GM18526 (cell line): ENCODE results near the gene THOC6.

Experiments
- POLR2A ChIP-seq: IDR thresholded peaks from 3 replicates; pipeline ENCODE4 v1.6.1; 2011; ENCODE audit not compliant: insufficient read length; ENCODE audit errors: extremely low read depth

The THOC6 gene

DNA sequence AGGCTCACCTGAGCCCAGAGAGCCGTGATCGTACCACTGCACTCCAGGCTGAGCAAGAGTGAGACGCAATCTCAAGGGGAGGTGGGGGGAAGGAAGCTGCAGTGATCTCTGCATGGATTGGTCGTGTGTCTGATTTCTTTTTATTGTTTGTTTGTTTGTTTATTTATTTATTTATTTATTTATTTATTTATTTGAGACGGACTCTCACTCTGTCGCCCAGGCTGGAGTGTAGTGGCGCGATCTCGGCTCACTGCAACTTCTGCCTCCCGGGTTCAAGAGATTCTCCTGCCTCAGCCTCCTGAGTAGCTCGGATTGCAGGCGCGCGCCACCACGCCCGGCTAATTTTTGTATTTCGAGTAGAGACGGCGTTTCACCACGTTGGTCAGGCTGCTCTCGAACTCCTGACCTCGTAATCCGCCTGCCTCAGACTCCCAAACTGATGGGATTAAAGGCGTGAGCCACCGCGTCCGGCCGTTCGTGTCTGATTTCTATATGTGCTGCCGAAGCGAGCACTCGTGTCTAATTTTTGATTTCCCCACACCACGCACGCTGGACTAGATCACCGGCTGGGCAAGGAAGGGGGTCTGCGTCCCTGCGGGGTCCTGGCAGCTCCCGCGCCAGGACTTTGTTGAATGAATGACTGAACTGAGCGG, 4.1 kb upstream of the THOC6 start:
- TF ChIP-seq POLR2A, result no peak

DNA sequence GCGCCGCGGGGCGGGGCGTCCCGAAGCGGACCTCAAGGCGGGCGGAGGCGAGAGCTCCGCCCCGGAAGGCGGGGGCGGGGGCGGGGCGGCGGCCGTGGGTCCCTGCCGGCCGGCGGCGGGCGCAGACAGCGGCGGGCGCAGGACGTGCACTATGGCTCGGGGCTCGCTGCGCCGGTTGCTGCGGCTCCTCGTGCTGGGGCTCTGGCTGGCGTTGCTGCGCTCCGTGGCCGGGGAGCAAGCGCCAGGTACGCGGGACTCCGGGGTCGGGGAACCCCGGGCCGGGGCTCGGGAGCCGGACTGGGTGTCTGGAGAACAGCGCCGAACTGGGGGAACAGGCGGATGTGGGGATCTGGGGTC, 3.6 kb upstream of the THOC6 start, which contains the start of gene TNFRSF12A:
TSS of gene TNFRSF12A (plus strand) at position 122 of the 357 bp plus-strand sequence. CDS start at position 152, 30 bp downstream.
- peak; percentile 79 for TF ChIP-seq POLR2A

DNA sequence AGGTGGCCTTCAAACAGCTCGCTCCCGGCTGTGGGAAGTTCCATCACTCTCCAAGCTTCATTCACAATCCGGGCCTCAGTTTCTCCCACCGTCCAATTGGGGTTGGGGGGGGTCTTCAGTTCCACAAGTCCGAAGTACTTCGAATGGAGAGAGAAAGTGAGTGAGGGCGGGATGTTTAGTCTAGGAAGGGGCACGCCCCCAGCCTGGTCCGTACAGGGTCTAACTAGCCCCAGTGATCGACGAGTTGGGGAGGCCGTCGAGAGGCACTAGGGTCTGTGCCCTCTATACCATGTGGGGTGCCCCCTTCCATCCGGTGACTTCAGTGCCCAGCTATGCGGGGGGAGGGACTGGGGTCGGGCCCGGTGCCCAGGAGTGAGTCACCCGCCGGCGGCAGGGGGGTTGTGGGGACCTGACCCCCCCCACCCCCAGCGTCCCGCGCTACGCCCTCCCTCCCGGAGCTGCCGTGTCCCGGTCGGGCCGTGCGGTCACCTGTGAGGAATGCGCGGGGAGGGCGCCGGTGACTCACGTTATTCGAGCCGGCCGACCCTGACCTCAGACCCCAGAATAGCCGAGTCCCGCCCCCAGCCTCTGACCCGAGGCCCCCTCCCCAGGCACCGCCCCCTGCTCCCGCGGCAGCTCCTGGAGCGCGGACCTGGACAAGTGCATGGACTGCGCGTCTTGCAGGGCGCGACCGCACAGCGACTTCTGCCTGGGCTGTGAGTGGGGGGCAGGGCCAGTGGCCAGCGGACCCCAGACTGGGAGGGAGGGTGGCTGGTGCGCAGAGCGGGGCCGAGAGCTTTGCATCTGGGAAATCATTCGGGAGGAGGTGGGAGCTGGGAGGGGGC, 3.0 kb upstream of the THOC6 start:
- no peak for TF ChIP-seq POLR2A

DNA sequence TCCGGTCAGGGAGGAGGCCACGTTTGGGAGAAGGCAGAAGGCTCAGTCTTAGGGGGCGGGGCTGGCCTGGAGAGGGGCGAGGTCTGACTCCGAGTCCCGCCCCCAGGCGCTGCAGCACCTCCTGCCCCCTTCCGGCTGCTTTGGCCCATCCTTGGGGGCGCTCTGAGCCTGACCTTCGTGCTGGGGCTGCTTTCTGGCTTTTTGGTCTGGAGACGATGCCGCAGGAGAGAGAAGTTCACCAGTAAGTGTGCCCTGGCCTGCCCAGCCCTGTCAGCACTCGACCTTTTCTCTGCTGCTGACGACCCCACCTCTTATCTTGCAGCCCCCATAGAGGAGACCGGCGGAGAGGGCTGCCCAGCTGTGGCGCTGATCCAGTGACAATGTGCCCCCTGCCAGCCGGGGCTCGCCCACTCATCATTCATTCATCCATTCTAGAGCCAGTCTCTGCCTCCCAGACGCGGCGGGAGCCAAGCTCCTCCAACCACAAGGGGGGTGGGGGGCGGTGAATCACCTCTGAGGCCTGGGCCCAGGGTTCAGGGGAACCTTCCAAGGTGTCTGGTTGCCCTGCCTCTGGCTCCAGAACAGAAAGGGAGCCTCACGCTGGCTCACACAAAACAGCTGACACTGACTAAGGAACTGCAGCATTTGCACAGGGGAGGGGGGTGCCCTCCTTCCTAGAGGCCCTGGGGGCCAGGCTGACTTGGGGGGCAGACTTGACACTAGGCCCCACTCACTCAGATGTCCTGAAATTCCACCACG, 2.2 kb upstream of the THOC6 start:
- no peak for TF ChIP-seq POLR2A

DNA sequence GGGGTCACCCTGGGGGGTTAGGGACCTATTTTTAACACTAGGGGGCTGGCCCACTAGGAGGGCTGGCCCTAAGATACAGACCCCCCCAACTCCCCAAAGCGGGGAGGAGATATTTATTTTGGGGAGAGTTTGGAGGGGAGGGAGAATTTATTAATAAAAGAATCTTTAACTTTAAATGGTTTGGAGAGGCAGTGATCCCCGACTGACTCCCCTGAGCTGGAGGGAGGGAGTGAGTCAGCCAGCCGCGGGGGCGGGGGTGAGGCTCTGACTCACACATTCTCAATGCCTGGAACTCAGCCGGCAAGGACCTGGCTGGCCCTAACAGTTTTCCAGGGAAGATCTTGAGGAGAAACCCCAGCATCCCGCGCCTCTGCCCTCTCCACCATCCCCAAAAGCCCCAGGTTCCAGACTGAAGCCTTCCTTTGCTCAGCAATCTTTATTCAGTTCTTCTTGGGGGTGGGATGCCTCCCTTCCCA, 1.6 kb upstream of the THOC6 start:
- TF ChIP-seq POLR2A, result no peak

DNA sequence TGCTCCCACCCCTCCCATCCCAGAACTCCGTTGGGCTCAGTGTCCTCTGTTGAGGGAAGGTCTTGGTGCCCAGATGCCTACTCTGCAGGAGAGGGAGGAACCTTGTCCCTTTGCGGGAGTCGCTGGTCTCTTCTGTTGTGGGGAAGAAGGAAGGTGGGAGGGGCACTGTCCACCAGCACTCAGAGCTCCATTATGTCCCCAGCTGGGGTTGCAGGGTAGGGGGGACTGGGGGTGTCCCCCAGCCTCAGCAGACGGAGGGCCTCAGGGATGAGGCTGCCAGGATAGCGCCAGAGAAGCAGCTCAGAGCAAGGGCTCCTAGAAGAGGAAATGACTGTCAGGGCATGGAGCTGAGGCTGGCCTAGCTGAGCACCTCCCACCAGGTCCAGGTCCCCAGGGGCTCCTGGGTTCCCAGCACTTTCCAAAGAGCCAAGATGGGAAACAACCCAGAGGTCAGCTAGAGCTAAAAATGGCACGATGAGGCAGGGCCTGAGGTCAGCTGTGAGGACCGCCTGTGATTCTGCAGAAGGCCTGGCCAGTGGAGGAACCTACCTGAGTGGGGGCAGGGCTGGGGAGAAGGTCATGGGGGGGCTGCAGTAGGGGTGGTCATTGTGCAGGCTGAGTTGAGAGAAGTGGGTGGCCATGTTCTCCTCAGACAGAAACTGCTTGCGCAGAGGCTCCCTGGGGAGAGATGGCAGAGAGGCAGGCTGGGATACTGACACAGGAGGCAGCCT, 986 bp upstream of the THOC6 start:
- no peak for TF ChIP-seq POLR2A

DNA sequence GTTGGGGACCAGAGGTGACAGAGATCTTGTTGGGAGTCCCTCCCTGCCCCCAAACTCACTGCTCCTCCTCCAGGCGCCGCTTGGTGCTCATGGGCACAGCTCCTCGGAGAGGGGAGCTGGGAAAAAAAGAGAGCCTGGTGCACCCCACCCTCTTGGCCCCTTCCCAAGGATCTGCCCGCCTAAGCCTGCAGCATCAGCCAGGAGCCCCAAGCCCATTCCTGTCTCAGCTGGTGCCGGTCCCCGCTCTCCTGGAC, 493 bp upstream of the THOC6 start:
- no peak for TF ChIP-seq POLR2A

DNA sequence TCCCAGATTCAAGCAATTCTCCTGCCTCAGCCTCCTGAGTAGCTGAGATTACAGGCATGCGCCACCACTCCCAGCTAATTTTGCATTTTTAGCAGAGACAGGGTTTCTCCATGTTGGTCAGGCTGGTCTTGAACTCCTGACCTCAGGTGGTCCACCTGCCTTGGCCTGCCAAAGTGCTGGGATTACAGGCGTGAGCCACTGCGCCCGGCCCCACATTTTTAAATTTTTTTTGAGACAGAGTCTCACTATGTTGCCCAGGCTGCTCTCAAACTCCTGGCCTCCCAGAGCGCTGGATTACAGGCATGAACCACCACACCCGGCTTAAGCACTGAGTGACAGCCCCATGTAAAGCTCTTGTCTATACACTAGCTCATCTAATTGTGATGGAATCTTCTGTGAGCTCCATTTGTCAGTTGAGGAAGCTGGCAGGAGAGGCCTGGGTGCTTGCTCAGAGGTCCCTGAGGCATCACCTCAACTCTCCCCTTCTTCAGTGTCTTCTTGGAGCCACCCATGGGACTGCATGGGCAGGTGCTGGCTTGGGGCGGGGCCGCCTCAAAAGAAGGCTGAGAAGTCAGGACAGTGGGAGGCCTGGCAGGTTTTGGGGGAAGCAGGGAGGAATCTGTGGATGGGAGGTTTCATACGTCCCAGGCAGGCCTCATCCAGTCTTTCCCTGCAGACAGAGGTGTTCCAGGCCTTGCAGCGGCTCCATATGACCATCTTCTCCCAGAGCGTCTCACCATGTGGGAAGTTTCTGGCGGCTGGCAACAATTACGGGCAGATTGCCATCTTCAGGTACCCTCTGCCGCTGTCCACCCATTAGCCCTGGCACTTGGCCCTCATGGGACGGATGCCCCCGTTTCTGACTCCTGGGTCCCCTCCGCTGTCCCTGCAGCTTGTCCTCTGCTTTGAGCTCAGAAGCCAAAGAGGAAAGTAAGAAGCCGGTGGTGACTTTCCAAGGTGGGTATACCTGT, 1.5 kb downstream of the THOC6 start:
- no peak for TF ChIP-seq POLR2A

DNA sequence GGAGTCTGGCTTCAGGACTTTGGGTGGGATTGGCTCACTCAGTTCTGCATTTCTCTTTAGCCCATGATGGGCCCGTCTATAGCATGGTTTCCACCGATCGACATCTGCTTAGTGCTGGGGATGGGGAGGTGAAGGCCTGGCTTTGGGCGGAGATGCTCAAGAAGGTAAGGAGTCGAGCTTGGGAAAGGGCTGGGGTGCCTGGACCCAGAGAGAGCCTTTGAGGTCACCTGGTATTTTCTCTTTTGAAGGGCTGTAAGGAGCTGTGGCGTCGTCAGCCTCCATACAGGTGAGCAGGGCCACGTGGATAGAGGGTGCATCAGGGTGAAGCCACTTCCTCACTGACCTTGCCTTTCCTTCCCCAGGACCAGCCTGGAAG, 2.2 kb downstream of the THOC6 start:
- TF ChIP-seq POLR2A, result no peak

DNA sequence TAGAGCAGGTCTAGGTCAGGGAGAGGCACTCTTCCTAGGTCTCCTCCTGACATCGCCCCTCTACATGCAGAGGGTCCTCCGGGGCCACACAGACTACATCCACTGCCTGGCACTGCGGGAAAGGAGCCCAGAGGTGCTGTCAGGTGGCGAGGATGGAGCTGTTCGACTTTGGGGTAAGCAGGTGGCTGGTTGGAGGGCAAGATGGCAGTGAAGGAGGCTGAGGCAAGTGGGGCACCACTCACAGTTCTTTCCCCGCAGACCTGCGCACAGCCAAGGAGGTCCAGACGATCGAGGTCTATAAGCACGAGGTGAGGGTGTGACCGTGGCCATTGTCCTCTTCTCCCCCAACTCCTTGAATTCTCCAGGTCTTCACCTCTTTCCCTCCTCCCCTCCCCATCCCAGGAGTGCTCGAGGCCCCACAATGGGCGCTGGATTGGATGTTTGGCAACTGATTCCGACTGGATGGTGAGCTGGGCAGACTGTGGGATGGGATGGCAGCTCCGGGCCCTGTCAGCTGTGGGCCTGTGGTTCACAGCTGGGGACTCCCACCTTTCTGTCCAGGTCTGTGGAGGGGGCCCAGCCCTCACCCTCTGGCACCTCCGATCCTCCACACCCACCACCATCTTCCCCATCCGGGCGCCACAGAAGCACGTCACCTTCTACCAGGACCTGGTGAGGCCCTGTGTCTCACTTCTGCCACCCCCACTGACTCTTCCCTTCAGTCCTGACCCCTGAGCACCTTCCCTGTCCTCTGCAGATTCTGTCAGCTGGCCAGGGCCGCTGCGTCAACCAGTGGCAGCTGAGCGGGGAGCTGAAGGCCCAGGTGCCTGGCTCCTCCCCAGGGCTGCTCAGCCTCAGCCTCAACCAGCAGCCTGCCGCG, 3.0 kb downstream of the THOC6 start:
- TF ChIP-seq POLR2A, result no peak

DNA sequence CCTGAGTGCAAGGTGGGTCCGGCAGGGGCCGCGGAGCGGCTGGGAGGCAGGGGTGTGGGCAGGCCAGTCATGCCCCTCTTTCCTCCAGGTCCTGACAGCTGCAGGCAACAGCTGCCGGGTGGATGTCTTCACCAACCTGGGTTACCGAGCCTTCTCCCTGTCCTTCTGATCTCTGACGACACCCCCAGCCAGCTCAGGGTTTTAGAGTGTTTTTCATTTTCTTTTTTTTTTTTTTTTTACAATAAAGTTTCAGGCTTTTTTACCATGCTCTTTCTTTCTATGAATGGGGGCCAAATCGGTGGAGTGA, 3.6 kb downstream of the THOC6 start:
- TF ChIP-seq POLR2A, result no peak

DNA sequence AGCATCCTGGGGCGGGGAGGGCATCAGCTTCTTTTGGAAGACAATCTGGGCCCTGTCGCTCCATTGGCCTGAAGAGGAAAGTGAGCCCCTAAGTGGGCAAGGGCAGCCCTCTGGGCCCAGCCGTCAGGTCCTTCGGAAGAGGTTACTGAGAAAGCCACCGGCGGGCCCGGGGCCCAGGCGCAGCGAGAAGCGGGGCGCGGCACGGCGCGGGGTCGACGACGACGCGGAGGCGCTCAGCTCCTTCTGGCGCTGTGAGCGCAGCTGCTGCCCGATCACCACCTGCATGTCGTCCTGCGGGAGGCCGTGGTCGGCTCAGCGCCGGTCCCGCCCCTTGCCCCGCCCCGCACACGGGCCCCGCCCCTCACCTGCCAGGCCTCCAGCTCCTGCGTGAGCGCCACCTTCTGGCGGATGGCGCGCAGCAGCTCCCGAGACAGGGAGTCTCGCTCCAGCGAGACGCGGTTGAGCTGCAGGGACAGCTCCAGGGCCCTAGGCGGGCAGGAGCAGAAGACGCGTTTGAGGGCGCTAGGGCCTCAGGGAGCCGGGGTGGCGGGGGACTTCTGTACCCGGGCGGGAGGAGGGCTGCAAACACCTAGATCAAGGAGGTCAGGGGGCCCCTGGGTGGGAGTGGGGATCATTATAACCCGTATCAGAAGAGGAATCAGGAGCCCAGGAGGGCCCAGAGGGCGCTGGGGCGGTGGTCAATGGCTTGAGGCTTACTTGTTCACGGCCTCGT, 4.3 kb downstream of the THOC6 start:
- TF ChIP-seq POLR2A, result no peak
